ENCODE results near the gene CADM2. TPM values are rescaled to one million over a fixed set of nuclear protein-coding genes. Genes with fewer than 3 reads are reported as not detected.

CADM2 gene
- total and polyA plus RNA-seq, 2 experiments from 2014 or later: 0.09 TPM; not detected in 1

- H3K9ac ChIP-seq: no peak overlapping the region
- H3K27ac ChIP-seq: no peak overlapping the region
- no peak for DNase-seq
- no peaks in the 10 kb centered on the region for H3F3A ChIP-seq (ENCODE audit: insufficient read depth)
- no peaks in the 10 kb centered on the region for H3K27me3 ChIP-seq (replicated peaks; ENCODE audit: insufficient read depth)
- H3K4me1 ChIP-seq (ENCODE audit: insufficient read depth): no peaks in the 10 kb centered on the region
- TF ChIP-seq EZH2phosphoT487 (IDR thresholded peaks at IDR 0.05; ENCODE audit: insufficient read depth, low read depth) (no peak), EZH2 (IDR thresholded peaks at IDR 0.05; ENCODE audit: insufficient read depth, poor library complexity, severe bottlenecking) (no peak)
- 11 to 17% methylated on average over 4 of the region's 4 CpGs for WGBS, 2 experiments (ENCODE audit: low coverage in 1 of 2, low lambda C conversion rate in 2 of 2, missing lambda C conversion rate in 2 of 2)
- H2AFZ ChIP-seq: no peak overlapping the region
- in situ Hi-C loops (cut with MboI): no loop called here
- no peaks in the 10 kb centered on the region for H3K79me2 ChIP-seq (ENCODE audit: insufficient read depth)
- no peaks in the 10 kb centered on the region for H3K9me3 ChIP-seq (ENCODE audit: low read depth)
- no peak overlapping the region for H3K4me2 ChIP-seq (ENCODE audit: unreplicated experiment)
- no peaks in the 10 kb centered on the region for H3K9me2 ChIP-seq (ENCODE audit: insufficient read depth)
- H4K20me1 ChIP-seq (ENCODE audit: insufficient read depth): no peaks in the 10 kb centered on the region
- H3K4me3 ChIP-seq: no peak overlapping the region
- H3K36me3 ChIP-seq (ENCODE audit: low read depth): no peaks in the 10 kb centered on the region
Measured at GRCh38 chr3:85780806-85781205, 822.0 kb downstream of the CADM2 start.

DNA sequence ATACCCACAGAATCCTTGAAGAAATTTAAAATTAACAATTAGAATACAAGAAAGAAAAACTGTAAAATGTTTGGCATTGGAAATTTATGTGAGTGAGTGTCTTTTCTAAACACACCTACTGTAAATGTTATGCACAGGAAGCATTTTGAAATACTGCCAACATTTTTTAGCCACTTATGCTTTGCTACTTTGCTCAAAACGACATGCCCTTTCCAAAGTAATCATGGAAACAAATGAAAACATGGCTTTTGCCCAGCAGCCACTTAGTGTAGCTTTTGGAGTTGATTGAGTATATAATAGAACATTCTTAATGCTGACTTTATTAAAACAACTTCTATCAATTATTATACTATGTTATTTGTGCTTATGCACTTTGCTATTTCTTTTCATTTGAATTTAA is 823.0 kb downstream of the CADM2 start:
- no peaks in the 10 kb centered on the region for H4K20me1 ChIP-seq (ENCODE audit: insufficient read depth)
- DNase-seq: no peak
- H3K79me2 ChIP-seq (ENCODE audit: insufficient read depth): no peaks in the 10 kb centered on the region
- H3K9ac ChIP-seq: no peak overlapping the region
- no peak overlapping the region for H2AFZ ChIP-seq
- in situ Hi-C loops (cut with MboI): no loop called here
- no peak for TF ChIP-seq EZH2phosphoT487 (IDR thresholded peaks at IDR 0.05; ENCODE audit: insufficient read depth, low read depth)
- no peak for TF ChIP-seq EZH2 (IDR thresholded peaks at IDR 0.05; ENCODE audit: insufficient read depth, poor library complexity, severe bottlenecking)
- H3K27me3 ChIP-seq (replicated peaks; ENCODE audit: insufficient read depth): no peaks in the 10 kb centered on the region
- H3K9me3 ChIP-seq (ENCODE audit: low read depth): peaks cover 3% of the 10 kb centered on the region
- no peak overlapping the region for H3K4me3 ChIP-seq
- H3K27ac ChIP-seq: no peak overlapping the region
- H3F3A ChIP-seq (ENCODE audit: insufficient read depth): no peaks in the 10 kb centered on the region
- no peak overlapping the region for H3K4me2 ChIP-seq (ENCODE audit: unreplicated experiment)
- H3K36me3 ChIP-seq (ENCODE audit: low read depth): no peaks in the 10 kb centered on the region
- H3K4me1 ChIP-seq (ENCODE audit: insufficient read depth): no peaks in the 10 kb centered on the region
- WGBS, 2 experiments (ENCODE audit: low coverage in 1 of 2, low lambda C conversion rate in 2 of 2, missing lambda C conversion rate in 2 of 2): 0 to 5% methylated on average over 1 of the region's 1 CpG
- H3K9me2 ChIP-seq (ENCODE audit: insufficient read depth): no peaks in the 10 kb centered on the region

DNA sequence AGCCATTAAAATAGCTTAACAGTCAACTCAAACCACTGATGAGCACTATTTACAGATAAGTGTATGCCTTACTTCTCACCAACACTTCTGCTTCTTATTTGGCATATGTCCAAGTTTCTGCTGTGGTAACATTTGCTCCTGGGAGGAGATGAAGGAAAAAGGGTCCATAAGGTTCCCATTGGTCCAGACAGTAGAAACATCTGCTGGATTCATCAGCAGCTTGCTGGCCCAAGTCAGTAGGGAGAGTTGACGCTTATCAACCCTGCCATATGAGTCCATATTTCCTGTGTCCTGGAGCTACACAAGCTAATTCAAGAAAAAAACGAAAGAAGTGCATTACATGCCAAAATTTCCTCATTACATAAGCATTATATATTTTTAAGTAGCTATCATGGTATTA is 824.5 kb downstream of the CADM2 start:
- Histone ChIP-seq H3K36me3 (ENCODE audit: low read depth) (no peaks in the 10 kb centered on the region), H3K27ac (no peak overlapping the region), H3K9me3 (ENCODE audit: low read depth) (peaks cover 3% of the 10 kb centered on the region), H3K9ac (no peak overlapping the region), H3K9me2 (ENCODE audit: insufficient read depth) (no peaks in the 10 kb centered on the region), H2AFZ (no peak overlapping the region), H3K27me3 (replicated peaks; ENCODE audit: insufficient read depth) (no peaks in the 10 kb centered on the region), H3K4me1 (ENCODE audit: insufficient read depth) (no peaks in the 10 kb centered on the region), H3F3A (ENCODE audit: insufficient read depth) (no peaks in the 10 kb centered on the region), H3K4me2 (ENCODE audit: unreplicated experiment) (no peak overlapping the region), H3K79me2 (ENCODE audit: insufficient read depth) (no peaks in the 10 kb centered on the region), H4K20me1 (ENCODE audit: insufficient read depth) (no peaks in the 10 kb centered on the region), H3K4me3 (no peak overlapping the region)
- no peak for TF ChIP-seq EZH2 (IDR thresholded peaks at IDR 0.05; ENCODE audit: insufficient read depth, poor library complexity, severe bottlenecking)
- no peak for TF ChIP-seq EZH2phosphoT487 (IDR thresholded peaks at IDR 0.05; ENCODE audit: insufficient read depth, low read depth)
- in situ Hi-C loops (cut with MboI): no loop called here
- no peak for DNase-seq
- 2 to 7% methylated on average over 2 of the region's 2 CpGs for WGBS, 2 experiments (ENCODE audit: low coverage in 1 of 2, low lambda C conversion rate in 2 of 2, missing lambda C conversion rate in 2 of 2)

- Histone ChIP-seq H3K27me3 (replicated peaks; ENCODE audit: insufficient read depth) (no peaks in the 10 kb centered on the region), H3K9ac (no peak overlapping the region), H2AFZ (no peak overlapping the region), H3K9me3 (ENCODE audit: low read depth) (peaks cover 3% of the 10 kb centered on the region), H3F3A (ENCODE audit: insufficient read depth) (no peaks in the 10 kb centered on the region), H3K4me1 (ENCODE audit: insufficient read depth) (no peaks in the 10 kb centered on the region), H4K20me1 (ENCODE audit: insufficient read depth) (no peaks in the 10 kb centered on the region), H3K79me2 (ENCODE audit: insufficient read depth) (no peaks in the 10 kb centered on the region), H3K4me3 (no peak overlapping the region), H3K9me2 (ENCODE audit: insufficient read depth) (no peaks in the 10 kb centered on the region), H3K36me3 (ENCODE audit: low read depth) (no peaks in the 10 kb centered on the region), H3K4me2 (ENCODE audit: unreplicated experiment) (no peak overlapping the region), H3K27ac (no peak overlapping the region)
- in situ Hi-C loops (cut with MboI): no loop called here
- 41 to 48% methylated on average over 4 of the region's 4 CpGs for WGBS, 2 experiments (ENCODE audit: low coverage in 1 of 2, low lambda C conversion rate in 2 of 2, missing lambda C conversion rate in 2 of 2)
- no peak for TF ChIP-seq EZH2 (IDR thresholded peaks at IDR 0.05; ENCODE audit: insufficient read depth, poor library complexity, severe bottlenecking)
- TF ChIP-seq EZH2phosphoT487 (IDR thresholded peaks at IDR 0.05; ENCODE audit: insufficient read depth, low read depth): no peak
- no peak for DNase-seq
Measured at GRCh38 chr3:85785766-85786165, 827.0 kb downstream of the CADM2 start.

- no peak for DNase-seq
- H3K4me3 ChIP-seq: no peak overlapping the region
- no peak for TF ChIP-seq EZH2 (IDR thresholded peaks at IDR 0.05; ENCODE audit: insufficient read depth, poor library complexity, severe bottlenecking)
- TF ChIP-seq EZH2phosphoT487 (IDR thresholded peaks at IDR 0.05; ENCODE audit: insufficient read depth, low read depth): no peak
- H3F3A ChIP-seq (ENCODE audit: insufficient read depth): no peaks in the 10 kb centered on the region
- no peaks in the 10 kb centered on the region for H3K9me2 ChIP-seq (ENCODE audit: insufficient read depth)
- no peak overlapping the region for H3K9ac ChIP-seq
- no peak overlapping the region for H3K4me2 ChIP-seq (ENCODE audit: unreplicated experiment)
- no peaks in the 10 kb centered on the region for H3K79me2 ChIP-seq (ENCODE audit: insufficient read depth)
- no peaks in the 10 kb centered on the region for H4K20me1 ChIP-seq (ENCODE audit: insufficient read depth)
- in situ Hi-C loops (cut with MboI): no loop called here
- no peaks in the 10 kb centered on the region for H3K36me3 ChIP-seq (ENCODE audit: low read depth)
- no peak overlapping the region for H2AFZ ChIP-seq
- 37 to 40% methylated on average over 5 of the region's 5 CpGs for WGBS, 2 experiments (ENCODE audit: low coverage in 1 of 2, low lambda C conversion rate in 2 of 2, missing lambda C conversion rate in 2 of 2)
- peaks cover 3% of the 10 kb centered on the region for H3K9me3 ChIP-seq (ENCODE audit: low read depth)
- no peak overlapping the region for H3K27ac ChIP-seq
- H3K4me1 ChIP-seq (ENCODE audit: insufficient read depth): no peaks in the 10 kb centered on the region
- H3K27me3 ChIP-seq (replicated peaks; ENCODE audit: insufficient read depth): no peaks in the 10 kb centered on the region
Measured at GRCh38 chr3:85790445-85791030, 831.7 kb downstream of the CADM2 start.
